ENCODE measurements around the gene RCBTB1.

- no peak for TF ChIP-seq POLR2A (IDR thresholded peaks at IDR 0.05; ENCODE audit: low read length)
- TF ChIP-seq GATA1 (IDR thresholded peaks at IDR 0.05; ENCODE audit: low read depth, low read length), result no peak
Measured at GRCh38 chr13:49604570-49604969, 19.2 kb upstream of the RCBTB1 start.
